IPS-11a (cell line): ENCODE measurements around the gene EIF2B2.
A peak's percentile ranks its signal among the peaks of the same experiment; 100 is the strongest.
"Not testable (repeated sequence)": the region's sequence is repeated elsewhere in the genome, so short reads cannot be mapped to it uniquely, and the experiment has no call there.

Experiments
- H3K4me3 ChIP-seq: one replicate; pipeline ENCODE4 v1.5.1; 2013; ENCODE audit warnings: low read depth, low read length, control low read depth

Gene EIF2B2

GRCh38 chr14:74988131-74988530, 14.6 kb upstream of the EIF2B2 start:
- H3K4me3 ChIP-seq, result no peak overlapping the region

- no peak overlapping the region for H3K4me3 ChIP-seq
Measured at GRCh38 chr14:74988993-74989392, 13.7 kb upstream of the EIF2B2 start.

DNA sequence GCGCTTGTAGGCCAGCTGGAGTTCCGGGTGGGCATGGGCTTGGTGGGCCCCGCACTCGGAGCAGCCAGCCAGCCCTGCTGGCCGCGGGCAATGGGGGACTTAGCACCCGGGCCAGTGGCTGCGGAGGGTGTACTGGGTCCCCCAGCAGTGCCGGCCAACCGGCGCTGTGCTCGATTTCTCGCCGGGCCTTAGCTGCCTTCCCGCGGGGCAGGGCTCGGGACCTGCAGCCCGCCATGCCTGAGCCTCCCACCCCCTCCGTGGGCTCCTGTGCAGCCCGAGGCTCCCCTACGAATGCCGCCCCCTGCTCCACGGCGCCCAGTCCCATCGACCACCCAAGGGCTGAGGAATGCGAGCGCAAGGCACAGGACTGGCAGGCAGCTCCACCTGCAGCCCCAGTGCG, 8.5 kb upstream of the EIF2B2 start:
- H3K4me3 ChIP-seq, result not testable (repeated sequence)

GRCh38 chr14:74995781-74996180, 6.9 kb upstream of the EIF2B2 start:
- not testable (repeated sequence) for H3K4me3 ChIP-seq

- no peak overlapping the region for H3K4me3 ChIP-seq
Measured at GRCh38 chr14:75001261-75001660, 1.5 kb upstream of the EIF2B2 start.

DNA sequence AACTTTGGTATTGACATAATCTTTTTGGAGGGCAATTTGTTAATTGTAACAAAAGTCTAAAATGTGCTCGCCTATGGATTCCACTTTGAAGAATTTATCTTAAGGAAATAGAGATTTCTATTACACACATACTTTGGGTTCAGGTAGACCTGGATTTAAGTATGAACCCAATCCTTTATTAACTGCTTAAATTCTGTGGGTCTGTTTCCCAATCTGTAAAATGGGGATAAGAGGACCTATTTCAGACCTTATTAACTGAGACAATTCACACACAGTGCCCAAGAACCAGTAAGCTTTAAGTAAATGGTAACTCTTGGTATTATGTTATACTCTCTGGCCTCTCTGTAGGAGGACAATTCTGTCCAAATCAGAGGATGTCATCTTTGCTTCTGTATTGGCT, 822 bp upstream of the EIF2B2 start:
- peak overlapping the region; percentile 42 for H3K4me3 ChIP-seq

- H3K4me3 ChIP-seq, result peak overlapping the region; percentile 95
Measured at GRCh38 chr14:75003250-75004027, 718 bp downstream of the EIF2B2 start.

DNA sequence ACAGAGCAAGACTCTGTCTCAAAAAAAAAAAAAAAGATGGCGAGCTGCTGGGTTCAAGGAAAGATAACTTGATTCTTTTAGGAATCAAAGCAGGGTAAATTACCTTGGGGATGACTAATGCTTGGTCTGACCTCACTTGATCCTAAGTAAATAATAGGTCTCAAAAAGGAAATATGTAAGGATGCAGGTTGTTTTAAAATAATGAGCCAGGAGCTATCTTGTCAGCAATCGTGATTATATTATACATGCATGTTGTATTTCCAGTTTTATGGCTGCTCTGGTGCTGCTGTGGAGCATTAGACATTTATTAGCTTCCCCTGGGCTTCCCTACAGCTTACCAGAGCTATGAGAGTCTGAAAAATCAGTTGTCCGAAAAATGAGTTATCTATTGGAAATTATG, 2.6 kb downstream of the EIF2B2 start:
- H3K4me3 ChIP-seq, result no peak overlapping the region

DNA sequence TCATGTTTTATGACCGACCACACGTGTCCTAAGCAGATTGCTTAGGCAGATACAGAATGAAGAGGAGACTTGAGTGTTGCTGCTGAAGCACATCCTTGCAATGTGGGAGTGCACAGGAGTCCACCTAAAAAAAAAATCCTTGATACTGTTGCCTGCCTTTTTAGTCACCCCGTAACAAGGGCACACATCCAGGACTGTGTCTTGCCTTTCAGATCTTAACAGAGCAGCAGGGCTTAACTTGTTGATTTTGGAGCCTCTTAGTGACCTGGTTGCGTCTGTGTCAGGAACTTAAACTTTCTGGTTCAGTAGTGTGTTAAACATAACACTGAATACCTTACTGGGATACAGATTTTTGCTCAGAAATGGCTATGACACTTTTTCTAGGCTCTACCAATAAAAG, 6.5 kb downstream of the EIF2B2 start:
- no peak overlapping the region for H3K4me3 ChIP-seq

- no peak overlapping the region for H3K4me3 ChIP-seq
Measured at GRCh38 chr14:75010472-75011093, 7.9 kb downstream of the EIF2B2 start.

- H3K4me3 ChIP-seq, result no peak overlapping the region
Measured at GRCh38 chr14:75011356-75011994, 8.8 kb downstream of the EIF2B2 start.

- H3K4me3 ChIP-seq, result no peak overlapping the region
Measured at GRCh38 chr14:75013290-75013689, 10.6 kb downstream of the EIF2B2 start.

GRCh38 chr14:75015496-75015895, 12.8 kb downstream of the EIF2B2 start:
- no peak overlapping the region for H3K4me3 ChIP-seq

DNA sequence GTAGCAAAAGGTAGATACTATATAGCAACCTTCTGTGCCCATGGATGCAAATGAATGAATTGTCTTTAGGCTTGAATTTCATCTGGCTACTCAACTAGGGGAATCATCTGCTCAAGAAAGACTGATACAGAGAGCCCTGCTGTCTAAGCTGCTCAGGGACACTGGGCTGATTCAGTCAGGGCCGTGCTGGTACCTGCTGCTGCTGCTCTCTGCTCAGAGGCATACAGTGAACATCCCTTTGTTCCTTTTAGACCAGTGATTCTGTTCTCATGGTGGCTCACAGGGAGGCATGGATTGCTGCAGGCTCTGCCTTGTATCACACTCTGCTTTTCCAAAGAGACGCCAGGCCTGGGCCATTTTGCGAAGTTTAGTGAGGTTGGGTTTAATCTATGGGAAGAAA, 14.1 kb downstream of the EIF2B2 start:
- H3K4me3 ChIP-seq, result no peak overlapping the region

DNA sequence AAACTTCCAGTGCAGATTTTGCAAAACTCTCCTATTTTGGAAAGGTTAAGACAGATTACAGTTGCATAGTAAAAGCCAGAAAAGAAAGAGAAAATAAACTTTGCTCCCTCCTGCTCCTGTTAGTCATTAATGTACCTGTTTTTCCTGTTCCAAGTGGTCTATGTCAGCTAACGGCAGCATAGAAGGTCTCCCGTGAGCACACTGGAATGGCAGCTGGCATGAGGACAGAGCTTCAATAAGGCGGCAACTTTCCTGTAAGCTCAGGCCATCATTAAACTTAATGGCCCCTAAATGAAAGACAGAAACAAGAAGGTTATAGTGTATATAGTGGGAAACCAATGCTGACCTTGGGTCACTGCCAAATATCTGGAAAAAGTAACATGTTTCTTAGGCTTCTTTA, 16.0 kb downstream of the EIF2B2 start:
- no peak overlapping the region for H3K4me3 ChIP-seq

DNA sequence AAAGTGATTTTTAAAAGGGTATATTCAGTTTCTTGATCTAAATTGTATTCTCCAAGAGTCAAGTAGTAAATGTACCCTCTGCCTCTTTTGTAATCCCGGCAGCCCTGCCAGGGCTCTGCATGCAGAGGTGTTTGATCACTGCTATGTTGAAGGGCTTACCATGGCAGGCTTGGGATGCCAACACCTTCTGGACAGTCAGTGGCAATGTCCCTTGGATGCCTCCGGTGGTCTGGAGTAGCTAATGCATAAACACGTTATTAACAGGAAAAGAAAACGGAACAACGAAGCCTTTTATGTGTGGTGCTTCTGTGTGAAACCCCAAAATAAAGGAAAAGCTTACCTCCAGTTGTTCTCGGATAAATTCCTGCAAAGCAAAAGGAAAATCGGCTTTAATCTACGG, 19.9 kb downstream of the EIF2B2 start:
- H3K4me3 ChIP-seq, result no peak overlapping the region

DNA sequence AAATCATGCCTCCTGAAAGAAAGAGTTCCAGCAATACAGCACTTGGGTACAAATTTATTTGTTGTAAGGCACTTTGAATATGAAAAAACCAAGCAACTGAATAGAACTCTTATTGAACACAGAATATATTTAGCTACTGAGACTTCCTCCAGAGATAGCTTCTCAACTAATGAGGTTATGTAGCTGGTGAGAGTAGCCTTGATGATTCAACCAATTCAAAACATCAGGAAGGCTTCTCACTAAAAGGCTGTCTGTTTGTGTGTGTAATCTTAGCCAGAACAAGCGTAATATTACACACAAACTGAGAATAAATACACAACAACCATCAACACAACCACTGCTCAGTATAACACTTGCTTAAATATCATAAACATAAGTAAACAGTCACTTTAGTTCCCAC, 20.4 kb downstream of the EIF2B2 start:
- no peak overlapping the region for H3K4me3 ChIP-seq

GRCh38 chr14:75025082-75025481, 22.4 kb downstream of the EIF2B2 start:
- H3K4me3 ChIP-seq, result no peak overlapping the region

- no peak overlapping the region for H3K4me3 ChIP-seq
Measured at GRCh38 chr14:75025876-75026275, 23.2 kb downstream of the EIF2B2 start.

- H3K4me3 ChIP-seq, result no peak overlapping the region
Measured at GRCh38 chr14:75030147-75030546, 27.4 kb downstream of the EIF2B2 start.

DNA sequence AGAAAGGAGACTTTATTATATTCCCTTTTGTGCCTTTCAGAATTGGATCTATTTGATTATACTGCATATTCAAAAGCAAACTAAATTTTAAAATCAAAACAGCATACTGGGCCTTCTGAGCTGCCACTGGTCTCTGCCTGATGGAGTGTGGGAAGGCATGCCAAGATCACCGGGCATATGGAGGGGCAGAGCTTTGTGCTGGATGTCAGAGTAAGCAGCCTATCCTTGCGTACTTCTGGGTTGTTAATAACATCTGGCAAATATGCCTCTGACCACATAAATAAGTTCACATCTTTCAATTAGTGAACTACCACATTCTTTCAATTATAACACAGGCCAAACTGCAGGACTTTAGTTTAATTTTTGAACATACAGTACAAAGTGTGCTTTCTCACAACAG, 30.2 kb downstream of the EIF2B2 start:
- no peak overlapping the region for H3K4me3 ChIP-seq

- H3K4me3 ChIP-seq, result no peak overlapping the region
Measured at GRCh38 chr14:75040507-75040906, 37.8 kb downstream of the EIF2B2 start.
